HG02588 (cell line): ENCODE measurements around the gene TIMM10.
A peak's percentile ranks its signal among the peaks of the same experiment; 100 is the strongest.

Experiments
- ATAC-seq: cut with Tn5 transposase; IDR thresholded peaks from one replicate; pipeline ENCODE4 v1.9.1; 2021; ENCODE audit warnings: mild to moderate bottlenecking, moderate library complexity; ENCODE audit not compliant: unreplicated experiment

The TIMM10 gene

GRCh38 chr11:57485217-57485990 lies 45.1 kb downstream of the TIMM10 start:
- no peak for ATAC-seq

- ATAC-seq: peak; percentile 56
Observed at GRCh38 chr11:57484141-57484710, 46.3 kb downstream of the TIMM10 start.

- ATAC-seq: no peak
Observed at GRCh38 chr11:57483562-57483918, 47.0 kb downstream of the TIMM10 start.

- ATAC-seq: peak; percentile 34
Observed at GRCh38 chr11:57482782-57483561, 47.6 kb downstream of the TIMM10 start.

GRCh38 chr11:57481915-57482781 lies 48.4 kb downstream of the TIMM10 start:
- ATAC-seq: no peak

GRCh38 chr11:57481315-57481714 lies 49.2 kb downstream of the TIMM10 start:
- no peak for ATAC-seq

- no peak for ATAC-seq
Observed at GRCh38 chr11:57480409-57481137, 50.0 kb downstream of the TIMM10 start.

GRCh38 chr11:57479911-57480310 lies 50.6 kb downstream of the TIMM10 start:
- no peak for ATAC-seq

- no peak for ATAC-seq
Observed at GRCh38 chr11:57479021-57479663, 51.4 kb downstream of the TIMM10 start.
